Measurements from ENCODE around the gene TBXAS1. TPM values are rescaled to one million over a fixed set of nuclear protein-coding genes. Genes with fewer than 3 reads are reported as not detected.

The TBXAS1 gene
- total RNA-seq, 1 experiment from 2014 or later = 2.3 TPM

DNA sequence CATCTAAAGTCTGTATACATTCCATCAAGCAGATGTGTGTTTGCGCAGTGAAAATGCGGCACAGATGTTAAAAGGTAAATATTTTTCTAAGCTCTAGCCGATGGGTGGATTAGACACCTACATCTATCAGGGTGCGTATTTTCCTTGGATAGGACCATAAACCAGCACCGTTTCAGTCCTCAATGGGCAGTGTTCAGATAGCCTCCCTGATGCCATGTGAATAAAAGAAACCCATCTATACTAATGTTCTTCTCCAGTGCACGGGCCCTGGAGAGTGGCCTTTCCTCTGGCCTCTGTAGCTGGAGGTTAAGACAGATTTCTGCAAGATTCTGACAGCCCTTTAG, 130.2 kb downstream of the TBXAS1 start (continued):
- TF ChIP-seq, protein P1, sequence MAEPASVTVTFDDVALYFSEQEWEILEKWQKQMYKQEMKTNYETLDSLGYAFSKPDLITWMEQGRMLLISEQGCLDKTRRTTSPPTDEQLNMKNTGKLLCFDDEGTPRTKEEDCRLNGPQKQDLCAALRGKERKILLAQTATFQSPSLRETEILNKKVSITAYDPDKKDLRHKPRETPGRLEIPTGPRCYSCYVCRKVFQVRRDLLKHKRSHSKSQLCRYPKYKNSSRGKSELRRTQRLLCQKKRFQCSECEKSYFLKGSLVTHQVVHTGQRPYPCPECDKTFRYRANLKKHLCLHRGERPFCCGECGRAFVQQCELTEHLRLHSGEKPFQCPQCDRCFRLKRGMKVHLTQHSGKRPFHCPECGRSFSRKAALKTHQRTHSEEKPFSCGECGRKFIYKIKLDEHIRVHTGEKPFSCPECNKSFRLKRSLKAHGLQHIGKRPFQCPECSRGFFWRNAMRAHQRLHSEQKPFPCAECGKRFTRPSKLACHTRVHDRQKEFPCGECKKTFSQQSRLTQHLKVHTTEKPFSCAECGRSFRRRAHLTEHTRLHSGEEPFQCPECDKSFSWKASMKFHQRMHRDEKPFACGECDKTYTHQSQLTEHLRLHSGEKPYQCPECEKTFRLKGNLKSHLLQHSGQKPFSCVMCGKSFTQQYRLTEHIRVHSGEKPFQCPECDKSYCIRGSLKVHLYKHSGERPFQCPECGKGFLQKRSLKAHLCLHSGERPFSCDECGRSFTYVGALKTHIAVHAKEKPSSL (CRISPR knock-in tag; conservative IDR thresholded peaks at IDR 0.05) = no peak
- TF ChIP-seq GRHL2 (CRISPR knock-in tag; IDR thresholded peaks at IDR 0.05; ENCODE audit: insufficient replicate concordance, severe bottlenecking) (no peak), CREM (CRISPR knock-in tag; IDR thresholded peaks at IDR 0.05) (no peak), ATF1 (CRISPR knock-in tag; IDR thresholded peaks at IDR 0.05) (no peak), NR1H2 (CRISPR knock-in tag; IDR thresholded peaks at IDR 0.05) (no peak), CREB1 (CRISPR knock-in tag; IDR thresholded peaks at IDR 0.05) (no peak), TEAD4 (CRISPR knock-in tag; IDR thresholded peaks at IDR 0.05) (no peak), ZNF317 (CRISPR knock-in tag; IDR thresholded peaks at IDR 0.05; ENCODE audit: borderline replicate concordance, low read depth) (no peak), ZNF396 (CRISPR knock-in tag; IDR thresholded peaks at IDR 0.05; ENCODE audit: borderline replicate concordance) (no peak)
- TF ChIP-seq, protein P2, sequence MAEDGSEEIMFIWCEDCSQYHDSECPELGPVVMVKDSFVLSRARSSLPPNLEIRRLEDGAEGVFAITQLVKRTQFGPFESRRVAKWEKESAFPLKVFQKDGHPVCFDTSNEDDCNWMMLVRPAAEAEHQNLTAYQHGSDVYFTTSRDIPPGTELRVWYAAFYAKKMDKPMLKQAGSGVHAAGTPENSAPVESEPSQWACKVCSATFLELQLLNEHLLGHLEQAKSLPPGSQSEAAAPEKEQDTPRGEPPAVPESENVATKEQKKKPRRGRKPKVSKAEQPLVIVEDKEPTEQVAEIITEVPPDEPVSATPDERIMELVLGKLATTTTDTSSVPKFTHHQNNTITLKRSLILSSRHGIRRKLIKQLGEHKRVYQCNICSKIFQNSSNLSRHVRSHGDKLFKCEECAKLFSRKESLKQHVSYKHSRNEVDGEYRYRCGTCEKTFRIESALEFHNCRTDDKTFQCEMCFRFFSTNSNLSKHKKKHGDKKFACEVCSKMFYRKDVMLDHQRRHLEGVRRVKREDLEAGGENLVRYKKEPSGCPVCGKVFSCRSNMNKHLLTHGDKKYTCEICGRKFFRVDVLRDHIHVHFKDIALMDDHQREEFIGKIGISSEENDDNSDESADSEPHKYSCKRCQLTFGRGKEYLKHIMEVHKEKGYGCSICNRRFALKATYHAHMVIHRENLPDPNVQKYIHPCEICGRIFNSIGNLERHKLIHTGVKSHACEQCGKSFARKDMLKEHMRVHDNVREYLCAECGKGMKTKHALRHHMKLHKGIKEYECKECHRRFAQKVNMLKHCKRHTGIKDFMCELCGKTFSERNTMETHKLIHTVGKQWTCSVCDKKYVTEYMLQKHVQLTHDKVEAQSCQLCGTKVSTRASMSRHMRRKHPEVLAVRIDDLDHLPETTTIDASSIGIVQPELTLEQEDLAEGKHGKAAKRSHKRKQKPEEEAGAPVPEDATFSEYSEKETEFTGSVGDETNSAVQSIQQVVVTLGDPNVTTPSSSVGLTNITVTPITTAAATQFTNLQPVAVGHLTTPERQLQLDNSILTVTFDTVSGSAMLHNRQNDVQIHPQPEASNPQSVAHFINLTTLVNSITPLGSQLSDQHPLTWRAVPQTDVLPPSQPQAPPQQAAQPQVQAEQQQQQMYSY (CRISPR knock-in tag; IDR thresholded peaks at IDR 0.05) = no peak
- TF ChIP-seq, protein P3, sequence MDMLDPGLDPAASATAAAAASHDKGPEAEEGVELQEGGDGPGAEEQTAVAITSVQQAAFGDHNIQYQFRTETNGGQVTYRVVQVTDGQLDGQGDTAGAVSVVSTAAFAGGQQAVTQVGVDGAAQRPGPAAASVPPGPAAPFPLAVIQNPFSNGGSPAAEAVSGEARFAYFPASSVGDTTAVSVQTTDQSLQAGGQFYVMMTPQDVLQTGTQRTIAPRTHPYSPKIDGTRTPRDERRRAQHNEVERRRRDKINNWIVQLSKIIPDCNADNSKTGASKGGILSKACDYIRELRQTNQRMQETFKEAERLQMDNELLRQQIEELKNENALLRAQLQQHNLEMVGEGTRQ (CRISPR knock-in tag; IDR thresholded peaks at IDR 0.05) = no peak

DNA sequence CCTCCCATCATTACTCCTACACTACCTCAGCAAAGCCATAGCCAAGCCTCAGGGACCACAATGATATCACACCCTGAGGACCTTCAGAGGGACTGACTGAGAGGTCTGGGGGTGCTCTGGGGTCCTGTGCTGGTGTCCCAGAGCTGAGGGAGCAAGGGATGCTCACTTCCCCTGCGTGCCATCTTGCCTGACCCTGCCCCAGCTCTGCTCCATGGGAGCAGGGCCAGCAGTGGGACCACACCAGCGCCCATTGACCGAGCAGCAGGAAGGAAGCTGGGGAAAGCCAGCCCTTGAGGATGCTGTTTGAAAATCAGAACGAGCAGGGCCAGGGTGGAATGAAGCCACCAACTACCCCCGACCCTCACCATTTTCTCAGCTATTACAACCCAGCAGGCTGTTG, 130.7 kb downstream of the TBXAS1 start:
- Mint-ChIP-seq H3K27me3 (ENCODE audit: low read depth) (no peaks in the 10 kb centered on the region), H3K4me3 (no peak overlapping the region), H3K27ac (no peak overlapping the region), H3K9me3 (no peaks in the 10 kb centered on the region), H3K4me1 (peaks cover 44% of the 10 kb centered on the region), H3K36me3 (no peaks in the 10 kb centered on the region)
- ATAC-seq (no peak), DNase-seq (ENCODE audit: low spot score) (no peak)
- ChIA-PET POLR2A (no interaction called here), CTCF (no interaction called here)
- TF ChIP-seq JAZF1 (CRISPR knock-in tag; IDR thresholded peaks at IDR 0.05) = no peak
- no peak for TF ChIP-seq NFE2L1 (CRISPR knock-in tag; IDR thresholded peaks at IDR 0.05)
- TF ChIP-seq, protein P4, sequence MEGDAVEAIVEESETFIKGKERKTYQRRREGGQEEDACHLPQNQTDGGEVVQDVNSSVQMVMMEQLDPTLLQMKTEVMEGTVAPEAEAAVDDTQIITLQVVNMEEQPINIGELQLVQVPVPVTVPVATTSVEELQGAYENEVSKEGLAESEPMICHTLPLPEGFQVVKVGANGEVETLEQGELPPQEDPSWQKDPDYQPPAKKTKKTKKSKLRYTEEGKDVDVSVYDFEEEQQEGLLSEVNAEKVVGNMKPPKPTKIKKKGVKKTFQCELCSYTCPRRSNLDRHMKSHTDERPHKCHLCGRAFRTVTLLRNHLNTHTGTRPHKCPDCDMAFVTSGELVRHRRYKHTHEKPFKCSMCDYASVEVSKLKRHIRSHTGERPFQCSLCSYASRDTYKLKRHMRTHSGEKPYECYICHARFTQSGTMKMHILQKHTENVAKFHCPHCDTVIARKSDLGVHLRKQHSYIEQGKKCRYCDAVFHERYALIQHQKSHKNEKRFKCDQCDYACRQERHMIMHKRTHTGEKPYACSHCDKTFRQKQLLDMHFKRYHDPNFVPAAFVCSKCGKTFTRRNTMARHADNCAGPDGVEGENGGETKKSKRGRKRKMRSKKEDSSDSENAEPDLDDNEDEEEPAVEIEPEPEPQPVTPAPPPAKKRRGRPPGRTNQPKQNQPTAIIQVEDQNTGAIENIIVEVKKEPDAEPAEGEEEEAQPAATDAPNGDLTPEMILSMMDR (IDR thresholded peaks at IDR 0.05) = no peak
- TF ChIP-seq ATF1 (CRISPR knock-in tag; IDR thresholded peaks at IDR 0.05) = no peak
- TF ChIP-seq OVOL2 (CRISPR knock-in tag; IDR thresholded peaks at IDR 0.05; ENCODE audit: borderline replicate concordance) = no peak
- TF ChIP-seq, protein P5, sequence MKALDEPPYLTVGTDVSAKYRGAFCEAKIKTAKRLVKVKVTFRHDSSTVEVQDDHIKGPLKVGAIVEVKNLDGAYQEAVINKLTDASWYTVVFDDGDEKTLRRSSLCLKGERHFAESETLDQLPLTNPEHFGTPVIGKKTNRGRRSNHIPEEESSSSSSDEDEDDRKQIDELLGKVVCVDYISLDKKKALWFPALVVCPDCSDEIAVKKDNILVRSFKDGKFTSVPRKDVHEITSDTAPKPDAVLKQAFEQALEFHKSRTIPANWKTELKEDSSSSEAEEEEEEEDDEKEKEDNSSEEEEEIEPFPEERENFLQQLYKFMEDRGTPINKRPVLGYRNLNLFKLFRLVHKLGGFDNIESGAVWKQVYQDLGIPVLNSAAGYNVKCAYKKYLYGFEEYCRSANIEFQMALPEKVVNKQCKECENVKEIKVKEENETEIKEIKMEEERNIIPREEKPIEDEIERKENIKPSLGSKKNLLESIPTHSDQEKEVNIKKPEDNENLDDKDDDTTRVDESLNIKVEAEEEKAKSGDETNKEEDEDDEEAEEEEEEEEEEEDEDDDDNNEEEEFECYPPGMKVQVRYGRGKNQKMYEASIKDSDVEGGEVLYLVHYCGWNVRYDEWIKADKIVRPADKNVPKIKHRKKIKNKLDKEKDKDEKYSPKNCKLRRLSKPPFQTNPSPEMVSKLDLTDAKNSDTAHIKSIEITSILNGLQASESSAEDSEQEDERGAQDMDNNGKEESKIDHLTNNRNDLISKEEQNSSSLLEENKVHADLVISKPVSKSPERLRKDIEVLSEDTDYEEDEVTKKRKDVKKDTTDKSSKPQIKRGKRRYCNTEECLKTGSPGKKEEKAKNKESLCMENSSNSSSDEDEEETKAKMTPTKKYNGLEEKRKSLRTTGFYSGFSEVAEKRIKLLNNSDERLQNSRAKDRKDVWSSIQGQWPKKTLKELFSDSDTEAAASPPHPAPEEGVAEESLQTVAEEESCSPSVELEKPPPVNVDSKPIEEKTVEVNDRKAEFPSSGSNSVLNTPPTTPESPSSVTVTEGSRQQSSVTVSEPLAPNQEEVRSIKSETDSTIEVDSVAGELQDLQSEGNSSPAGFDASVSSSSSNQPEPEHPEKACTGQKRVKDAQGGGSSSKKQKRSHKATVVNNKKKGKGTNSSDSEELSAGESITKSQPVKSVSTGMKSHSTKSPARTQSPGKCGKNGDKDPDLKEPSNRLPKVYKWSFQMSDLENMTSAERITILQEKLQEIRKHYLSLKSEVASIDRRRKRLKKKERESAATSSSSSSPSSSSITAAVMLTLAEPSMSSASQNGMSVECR (CRISPR knock-in tag; IDR thresholded peaks at IDR 0.05; ENCODE audit: borderline replicate concordance) = no peak
- TF ChIP-seq, protein P6, sequence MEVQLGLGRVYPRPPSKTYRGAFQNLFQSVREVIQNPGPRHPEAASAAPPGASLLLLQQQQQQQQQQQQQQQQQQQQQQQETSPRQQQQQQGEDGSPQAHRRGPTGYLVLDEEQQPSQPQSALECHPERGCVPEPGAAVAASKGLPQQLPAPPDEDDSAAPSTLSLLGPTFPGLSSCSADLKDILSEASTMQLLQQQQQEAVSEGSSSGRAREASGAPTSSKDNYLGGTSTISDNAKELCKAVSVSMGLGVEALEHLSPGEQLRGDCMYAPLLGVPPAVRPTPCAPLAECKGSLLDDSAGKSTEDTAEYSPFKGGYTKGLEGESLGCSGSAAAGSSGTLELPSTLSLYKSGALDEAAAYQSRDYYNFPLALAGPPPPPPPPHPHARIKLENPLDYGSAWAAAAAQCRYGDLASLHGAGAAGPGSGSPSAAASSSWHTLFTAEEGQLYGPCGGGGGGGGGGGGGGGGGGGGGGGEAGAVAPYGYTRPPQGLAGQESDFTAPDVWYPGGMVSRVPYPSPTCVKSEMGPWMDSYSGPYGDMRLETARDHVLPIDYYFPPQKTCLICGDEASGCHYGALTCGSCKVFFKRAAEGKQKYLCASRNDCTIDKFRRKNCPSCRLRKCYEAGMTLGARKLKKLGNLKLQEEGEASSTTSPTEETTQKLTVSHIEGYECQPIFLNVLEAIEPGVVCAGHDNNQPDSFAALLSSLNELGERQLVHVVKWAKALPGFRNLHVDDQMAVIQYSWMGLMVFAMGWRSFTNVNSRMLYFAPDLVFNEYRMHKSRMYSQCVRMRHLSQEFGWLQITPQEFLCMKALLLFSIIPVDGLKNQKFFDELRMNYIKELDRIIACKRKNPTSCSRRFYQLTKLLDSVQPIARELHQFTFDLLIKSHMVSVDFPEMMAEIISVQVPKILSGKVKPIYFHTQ (CRISPR knock-in tag; IDR thresholded peaks at IDR 0.05) = no peak
- no peak for TF ChIP-seq ZNF138 (CRISPR knock-in tag; conservative IDR thresholded peaks at IDR 0.05)
- TF ChIP-seq, protein P7, sequence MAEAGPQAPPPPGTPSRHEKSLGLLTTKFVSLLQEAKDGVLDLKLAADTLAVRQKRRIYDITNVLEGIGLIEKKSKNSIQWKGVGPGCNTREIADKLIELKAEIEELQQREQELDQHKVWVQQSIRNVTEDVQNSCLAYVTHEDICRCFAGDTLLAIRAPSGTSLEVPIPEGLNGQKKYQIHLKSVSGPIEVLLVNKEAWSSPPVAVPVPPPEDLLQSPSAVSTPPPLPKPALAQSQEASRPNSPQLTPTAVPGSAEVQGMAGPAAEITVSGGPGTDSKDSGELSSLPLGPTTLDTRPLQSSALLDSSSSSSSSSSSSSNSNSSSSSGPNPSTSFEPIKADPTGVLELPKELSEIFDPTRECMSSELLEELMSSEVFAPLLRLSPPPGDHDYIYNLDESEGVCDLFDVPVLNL (CRISPR knock-in tag; IDR thresholded peaks at IDR 0.05; ENCODE audit: borderline replicate concordance, low read depth) = no peak

All from WTC11 (cell line).